Measurements from ENCODE around the gene PLXNA2. TPM values are rescaled to one million over a fixed set of nuclear protein-coding genes. Genes with fewer than 3 reads are reported as not detected.

Gene PLXNA2
- total RNA-seq, 1 donor from 2014 or later = 0.44 TPM

DNA sequence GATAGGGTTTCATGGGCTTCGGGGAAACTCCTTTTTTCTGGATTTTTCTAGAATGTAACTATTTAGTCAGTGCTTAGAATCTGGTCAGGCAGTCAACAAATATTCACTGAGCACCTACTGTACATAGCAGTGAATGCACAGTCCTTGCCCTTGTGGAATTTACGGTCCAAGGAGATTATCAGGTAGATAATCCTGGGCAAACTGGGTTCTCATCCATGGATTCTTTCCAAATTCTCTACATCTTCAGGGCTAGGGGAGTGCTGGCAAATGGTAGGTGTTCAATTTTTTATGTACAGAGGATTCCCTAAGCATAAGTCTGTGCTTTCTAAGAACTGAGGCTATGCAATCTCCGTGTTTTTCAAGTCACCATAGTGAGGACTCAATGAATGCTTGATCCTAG lies 192.5 kb downstream of the PLXNA2 start:
- intact Hi-C loops (cut with micrococcal nuclease) = no loop called here

DNA sequence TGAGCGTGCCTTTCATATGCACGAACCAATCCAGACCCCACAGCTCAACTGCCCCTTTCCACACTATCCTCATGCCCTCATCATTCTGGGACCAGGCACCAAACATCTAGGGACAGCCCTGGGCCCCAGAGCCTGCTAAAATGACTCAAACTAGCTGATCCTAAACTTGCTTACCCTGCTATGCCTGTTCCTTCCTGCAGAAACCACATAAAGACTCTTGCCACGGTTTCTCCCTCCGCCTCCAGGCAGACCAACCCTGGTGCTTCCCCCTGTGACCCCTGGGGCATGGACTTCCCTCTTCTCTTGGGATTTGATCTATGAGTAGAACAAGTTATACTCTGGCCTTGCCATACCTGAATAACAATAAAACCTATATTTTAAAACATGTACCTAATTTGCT lies 195.3 kb downstream of the PLXNA2 start:
- intact Hi-C loops (cut with micrococcal nuclease) = no loop called here

DNA sequence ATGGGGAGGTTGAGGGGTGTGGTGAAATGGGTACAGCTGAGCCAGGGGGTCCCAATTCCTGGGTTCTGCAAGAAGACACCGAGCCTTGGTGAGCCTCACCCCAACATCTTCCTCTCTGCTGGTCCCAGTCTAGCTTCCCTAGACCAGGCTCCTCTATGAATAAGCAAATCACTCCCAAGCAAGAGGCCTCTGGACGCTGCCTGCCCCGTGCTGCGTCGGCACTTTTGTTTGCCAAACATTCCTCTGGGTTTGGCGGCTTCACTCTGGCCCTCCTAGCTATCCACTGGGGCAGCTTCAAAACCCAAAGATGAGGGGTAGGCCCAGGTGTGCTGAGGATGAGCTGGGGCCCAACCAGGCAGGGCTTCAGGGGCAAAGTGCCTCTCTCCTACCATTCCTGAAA lies 196.2 kb downstream of the PLXNA2 start:
- intact Hi-C loops (cut with micrococcal nuclease) = no loop called here

DNA sequence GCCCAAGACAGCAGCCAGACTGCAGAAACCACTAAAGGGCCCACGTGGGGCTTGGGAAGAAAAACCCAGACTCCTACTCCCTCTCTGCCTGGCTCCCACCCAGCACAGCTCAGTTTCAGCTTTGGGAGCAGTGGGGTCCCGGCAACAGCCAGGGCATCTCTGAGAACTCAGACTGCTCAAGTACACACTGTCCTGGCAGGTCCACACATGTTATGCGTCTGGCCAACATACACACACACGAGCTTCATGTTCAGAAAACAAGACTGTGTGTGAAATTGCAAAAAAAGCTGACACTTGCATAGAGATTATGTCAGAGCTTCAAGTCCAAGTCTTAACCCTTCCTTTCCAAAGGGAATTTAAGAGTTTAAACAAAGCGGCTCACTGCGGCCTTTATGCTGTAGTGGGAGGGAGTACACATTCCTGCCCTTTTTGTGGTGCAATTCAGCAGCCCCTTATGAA lies 196.7 kb downstream of the PLXNA2 start:
- intact Hi-C loops (cut with micrococcal nuclease) = no loop called here

DNA sequence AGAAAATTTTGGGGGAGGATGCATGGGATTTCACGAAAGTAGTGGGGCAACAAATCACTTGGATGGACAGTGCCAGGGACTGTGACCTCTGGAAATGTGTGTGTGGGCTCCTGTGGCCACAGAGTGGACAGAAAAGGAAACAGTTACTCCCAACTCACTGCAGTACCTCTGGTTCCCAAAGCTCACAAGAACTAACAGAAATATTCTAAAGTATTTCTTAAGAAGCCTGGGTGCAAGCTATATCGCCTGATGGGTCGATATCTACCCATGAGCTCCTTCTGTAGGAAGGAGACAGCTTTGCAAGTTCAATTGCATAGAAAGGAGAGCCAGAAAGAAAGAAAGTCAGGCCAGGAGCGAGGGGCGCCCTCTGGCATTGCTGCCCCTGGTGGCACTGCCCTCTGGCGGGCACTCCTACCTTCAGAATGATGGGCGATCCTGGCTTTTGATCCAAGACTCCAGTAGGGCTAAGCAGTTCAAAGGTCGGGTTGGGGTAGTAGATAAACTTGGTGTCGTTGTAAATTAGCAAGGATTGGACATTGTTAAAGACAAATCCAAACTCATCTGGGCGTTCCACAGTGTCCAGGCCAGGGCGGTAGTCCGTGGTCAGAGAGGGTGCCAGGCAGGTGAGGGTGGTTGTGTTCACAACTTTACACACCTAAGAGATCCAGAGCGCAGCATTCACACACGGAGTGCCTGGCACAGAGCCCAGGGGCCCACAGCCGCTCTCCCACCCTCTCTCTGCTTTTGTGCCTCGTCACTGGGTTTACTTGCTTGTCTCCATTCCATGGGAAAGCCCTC lies 198.5 kb downstream of the PLXNA2 start:
- intact Hi-C loops (cut with micrococcal nuclease) = loop anchor here (2.0 kb wide), 1 partner anchor 47 kb away; no protein-coding TSS in a partner anchor

DNA sequence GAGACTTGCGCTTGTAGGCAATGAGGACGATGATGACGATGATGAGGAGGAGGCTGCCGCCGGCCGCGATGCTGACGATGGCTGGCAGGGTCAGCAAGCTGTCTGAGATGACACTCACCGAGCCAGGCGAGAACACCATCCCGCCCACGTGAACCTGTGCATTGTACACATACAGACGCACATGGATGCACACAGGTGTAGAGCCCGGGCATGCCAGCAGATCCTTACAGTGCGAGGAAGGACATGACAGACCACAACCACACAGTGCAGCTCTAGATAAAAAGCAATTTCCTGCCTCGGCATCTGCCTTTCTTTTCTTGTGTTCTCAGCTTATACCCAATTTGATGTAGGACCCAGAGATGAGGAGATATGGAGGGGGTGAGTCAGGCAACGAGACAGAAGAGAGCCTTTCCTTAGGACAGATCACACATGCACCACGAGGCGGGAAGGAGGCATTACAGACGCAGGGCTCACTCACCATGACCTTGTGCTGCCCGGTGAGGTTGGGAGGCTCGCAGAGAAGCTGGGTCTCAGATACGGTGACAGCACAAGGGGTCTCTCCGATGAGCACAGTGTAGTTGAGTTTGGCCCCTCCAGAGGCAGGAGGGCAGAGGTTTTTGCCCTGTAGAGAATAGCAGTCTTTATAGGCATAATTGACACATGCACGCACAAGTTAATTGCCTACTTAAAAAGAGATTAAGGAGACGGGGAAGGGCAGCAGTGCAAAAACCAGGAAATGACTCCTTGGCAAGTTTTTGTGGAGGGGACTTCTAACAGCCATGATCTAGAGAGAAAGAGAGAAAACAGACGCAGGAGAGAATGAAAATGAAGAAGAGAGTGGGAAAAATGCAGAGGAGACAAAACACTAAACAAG lies 199.4 kb downstream of the PLXNA2 start:
- intact Hi-C loops (cut with micrococcal nuclease) = loop anchor here (2.0 kb wide), 1 partner anchor 48 kb away; no protein-coding TSS in a partner anchor

DNA sequence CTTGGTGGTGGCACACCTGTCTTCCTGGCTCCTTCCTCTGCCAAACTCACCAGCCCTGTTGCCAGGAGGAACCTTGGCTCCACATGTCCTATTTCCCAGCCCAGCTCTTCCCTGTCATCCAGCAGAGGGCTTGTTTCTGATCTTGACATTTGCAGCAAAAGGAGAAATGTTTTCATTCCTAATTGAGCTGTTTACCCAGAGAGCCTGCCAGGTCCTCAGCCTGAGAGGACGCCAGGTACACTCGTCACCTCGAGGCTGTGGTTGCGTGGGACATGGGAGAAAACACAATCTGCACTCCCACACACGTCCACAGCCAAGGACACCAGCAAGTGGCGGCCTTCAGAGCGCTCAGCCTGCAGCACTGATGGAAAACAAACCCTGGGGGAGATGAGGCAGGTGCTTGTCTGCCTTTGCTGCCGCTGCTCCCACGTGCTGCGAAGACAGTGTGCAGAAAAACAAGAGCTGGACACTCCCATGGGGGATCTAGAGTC lies 200.4 kb downstream of the PLXNA2 start:
- intact Hi-C loops (cut with micrococcal nuclease) = loop anchor here (2.0 kb wide), 1 partner anchor 49 kb away; no protein-coding TSS in a partner anchor

DNA sequence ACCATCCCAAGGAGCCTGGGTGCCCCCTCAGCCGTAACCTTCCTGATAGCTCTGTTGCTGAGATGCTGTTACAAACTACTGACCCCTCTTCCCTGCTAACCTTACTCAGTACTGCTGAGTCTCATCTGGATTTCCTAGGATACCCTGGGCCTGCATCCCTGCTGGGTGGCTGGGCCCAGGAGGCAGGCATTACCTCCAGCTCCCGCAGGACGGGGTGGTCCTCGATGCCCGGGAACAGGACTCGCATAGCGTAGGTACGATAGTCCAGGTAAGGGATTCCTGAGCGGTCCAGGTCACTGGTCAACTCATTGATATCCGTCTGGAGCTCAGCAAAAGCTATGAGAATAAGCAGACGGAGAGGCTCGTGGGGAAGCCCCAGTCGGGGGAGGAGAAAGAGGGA lies 201.3 kb downstream of the PLXNA2 start:
- intact Hi-C loops (cut with micrococcal nuclease) = no loop called here

DNA sequence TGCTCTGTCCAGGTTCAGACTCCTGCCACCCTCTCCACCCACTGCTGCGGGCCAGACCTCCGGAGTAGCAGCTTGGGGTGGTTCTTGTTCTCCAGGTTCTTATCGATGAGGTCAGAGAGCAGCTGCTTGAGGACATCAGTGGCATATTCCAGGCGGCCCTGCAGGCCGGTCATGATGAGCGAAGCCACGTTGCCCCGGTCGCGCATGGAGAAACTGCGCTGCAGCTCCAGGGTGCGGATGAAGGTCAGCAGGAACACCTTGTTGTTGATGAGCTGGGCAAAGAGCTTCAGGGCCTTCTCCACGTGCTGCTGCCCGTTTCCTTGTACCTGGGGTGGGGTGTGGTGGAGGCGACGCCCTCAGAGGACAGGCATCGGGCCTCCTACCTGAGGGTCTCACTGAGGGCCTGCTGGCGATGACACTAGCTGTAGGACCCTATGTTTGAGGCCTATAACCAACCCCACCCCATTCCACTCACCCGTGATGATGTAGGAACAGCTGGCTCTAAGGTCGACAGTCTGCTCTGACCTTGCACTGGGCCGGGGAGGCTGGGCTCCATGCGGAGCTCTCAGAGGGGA lies 202.1 kb downstream of the PLXNA2 start:
- intact Hi-C loops (cut with micrococcal nuclease) = no loop called here

DNA sequence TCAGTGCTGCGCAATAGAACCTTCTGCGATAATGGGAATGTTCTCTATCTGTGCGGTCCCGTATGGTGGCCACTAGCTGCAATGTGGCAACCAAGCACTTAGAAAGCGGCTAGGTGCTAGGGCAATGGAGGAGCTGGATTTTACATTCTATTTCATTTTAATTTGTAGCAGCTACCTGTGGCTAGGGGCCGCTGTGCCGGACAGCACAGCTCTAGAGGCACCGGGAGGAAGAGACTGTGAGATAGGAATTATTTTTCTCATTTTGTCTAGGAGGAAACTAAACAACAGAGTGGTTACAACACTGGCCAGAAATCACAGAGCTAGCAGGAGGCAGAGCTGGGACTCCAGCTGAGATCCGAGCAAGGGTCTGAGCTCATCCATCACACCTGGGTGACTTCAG lies 202.7 kb downstream of the PLXNA2 start:
- intact Hi-C loops (cut with micrococcal nuclease) = no loop called here

DNA sequence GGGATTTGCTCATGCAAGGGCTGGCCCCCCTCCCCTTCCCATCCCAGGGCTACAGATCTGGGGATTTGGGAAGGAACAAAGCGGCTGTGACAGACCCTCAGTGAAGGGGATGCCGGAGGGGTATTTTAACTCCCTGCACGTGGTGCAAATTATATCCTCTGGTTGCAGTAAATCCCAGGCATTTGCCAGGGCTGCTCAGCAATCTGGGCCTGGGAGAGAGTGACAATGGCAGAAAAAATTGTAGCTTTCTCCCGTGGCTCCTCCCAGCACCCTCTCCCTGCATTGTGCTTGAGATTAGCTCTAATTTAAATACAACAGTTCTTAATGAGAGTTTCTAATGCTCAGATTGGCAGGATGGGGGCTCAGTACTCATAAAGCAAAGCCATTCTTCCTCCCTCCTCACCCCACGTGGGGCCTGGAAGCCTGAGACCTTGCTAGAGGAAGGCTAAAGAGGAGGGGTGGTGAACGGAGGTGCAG lies 203.3 kb downstream of the PLXNA2 start:
- intact Hi-C loops (cut with micrococcal nuclease) = no loop called here

DNA sequence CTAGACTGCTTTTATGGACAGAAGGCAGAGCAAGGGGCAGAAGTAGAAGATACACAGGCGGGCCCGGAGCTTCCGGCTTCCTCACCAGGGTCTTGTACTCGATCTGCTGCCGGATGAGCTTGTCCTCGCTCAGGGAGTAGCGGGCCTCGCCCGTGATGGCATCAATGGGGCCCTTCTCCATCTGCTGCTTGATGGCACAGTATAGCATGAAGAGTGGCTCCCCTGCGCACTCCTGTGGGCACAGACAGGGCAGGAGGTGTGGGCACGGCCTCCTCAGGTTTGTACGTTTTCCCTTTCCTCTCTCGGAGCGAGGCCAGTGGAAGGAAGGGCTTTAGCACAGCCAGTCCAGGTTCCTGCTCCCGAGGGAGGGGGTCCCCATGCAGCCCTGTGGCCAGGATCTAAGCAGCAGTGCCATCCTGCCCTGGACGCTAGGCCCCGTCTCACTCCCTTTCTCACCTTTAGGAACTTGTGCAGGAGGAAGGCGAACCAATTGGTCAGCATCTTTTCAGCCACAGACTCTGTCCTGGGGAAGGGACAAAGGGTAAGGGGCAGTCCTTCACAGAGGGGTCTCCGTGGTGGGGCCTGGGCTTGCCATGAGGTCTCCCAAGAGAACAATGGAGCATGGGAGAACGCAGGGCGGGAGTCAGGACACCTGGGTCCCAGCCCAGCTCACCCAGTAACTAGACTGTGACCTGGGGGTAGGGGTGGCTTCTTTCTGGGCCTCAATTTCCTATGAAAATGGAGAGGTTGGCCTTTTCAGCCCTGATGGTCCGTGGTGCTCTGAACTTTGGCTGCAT lies 204.4 kb downstream of the PLXNA2 start:
- intact Hi-C loops (cut with micrococcal nuclease) = no loop called here

DNA sequence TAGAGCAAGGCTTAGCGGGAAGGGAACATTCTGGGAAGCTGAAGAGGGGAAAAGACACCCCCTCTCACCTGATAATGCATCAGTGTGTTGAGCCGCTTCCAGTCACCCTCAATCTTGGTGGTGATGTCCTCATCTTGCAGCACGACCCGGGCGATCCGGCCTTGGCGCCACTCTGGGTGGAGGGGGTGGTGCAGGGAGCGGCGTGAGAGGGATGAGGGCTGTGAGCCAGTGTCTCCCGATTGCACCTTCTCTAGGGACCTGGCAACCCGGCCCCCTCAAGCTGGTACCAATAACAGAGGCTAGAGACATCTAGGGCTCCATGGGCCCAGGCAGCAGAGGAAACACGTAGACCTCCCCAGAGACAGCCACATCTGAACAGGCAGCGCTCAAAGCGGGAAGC lies 205.9 kb downstream of the PLXNA2 start:
- intact Hi-C loops (cut with micrococcal nuclease) = no loop called here

DNA sequence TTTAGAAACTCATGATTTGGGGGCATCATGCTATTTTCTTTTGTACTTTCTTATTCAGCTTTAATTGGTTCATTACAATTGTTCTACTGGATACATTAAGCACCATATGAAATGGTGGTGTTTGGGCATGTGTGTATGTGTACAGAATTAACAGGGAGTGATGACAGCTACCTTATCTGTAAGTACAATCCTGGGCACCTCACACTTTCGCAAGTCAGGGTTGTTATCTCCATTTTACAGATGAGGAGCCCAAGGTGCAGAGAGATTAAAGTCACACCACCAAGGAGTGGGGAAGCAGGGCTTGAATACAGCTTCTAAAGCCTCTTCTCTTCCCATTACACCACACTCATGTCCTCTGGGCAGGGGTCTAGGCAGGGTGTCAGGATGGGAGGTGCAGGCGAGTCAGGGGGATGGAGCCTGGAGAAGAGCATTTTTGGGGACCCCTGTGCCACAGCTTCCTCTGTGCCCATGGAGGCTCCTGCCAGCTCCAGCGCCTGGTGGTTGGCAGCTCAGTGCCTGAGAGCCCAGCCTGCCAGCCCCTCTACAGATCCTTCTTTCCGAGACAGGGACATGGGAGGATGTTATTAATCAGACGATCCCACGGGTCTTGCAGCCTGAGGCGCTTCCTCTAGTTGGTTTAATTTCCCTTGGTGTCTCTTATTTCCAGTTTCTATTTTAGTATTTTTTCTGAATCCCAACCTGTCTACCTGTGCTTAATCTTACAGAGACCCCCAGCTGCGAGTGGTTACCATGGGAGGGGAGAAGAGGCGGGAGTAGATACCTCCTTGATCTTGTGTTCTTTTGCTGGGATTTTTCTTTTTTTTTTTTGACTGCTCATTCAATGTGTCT lies 207.0 kb downstream of the PLXNA2 start:
- intact Hi-C loops (cut with micrococcal nuclease) = no loop called here

DNA sequence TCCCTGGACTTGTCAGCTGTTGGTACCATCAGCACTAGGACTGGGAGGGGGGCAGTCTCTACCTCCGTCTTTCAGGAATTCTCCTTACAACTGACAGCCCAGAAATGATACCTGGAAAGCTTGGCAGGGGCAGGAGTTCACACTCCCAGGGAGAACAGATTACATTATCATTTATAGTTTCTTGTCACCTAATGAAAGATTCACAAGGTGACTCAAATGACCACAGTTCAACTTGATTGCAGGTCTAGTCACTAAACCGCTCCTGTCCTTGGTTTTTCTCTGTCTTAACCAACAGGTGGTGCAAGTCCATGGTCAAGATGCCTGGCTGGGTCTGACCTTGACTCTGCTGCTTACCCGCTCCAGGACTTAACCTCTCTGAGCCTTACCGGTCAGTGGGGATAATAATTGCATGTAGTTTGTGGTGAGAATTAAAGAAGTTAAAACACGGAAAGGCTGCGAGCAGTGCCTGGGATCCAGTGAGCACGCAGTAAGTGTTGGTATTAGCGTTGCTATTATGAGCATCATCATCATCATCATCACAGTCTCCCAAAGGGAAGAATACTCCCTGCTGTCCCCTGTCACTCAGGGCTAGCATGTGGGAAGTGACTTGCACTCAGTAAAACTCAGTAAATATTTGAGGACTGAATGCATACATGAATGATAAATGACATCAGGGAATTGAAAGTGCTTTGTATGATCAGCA lies 207.9 kb downstream of the PLXNA2 start:
- intact Hi-C loops (cut with micrococcal nuclease) = no loop called here

DNA sequence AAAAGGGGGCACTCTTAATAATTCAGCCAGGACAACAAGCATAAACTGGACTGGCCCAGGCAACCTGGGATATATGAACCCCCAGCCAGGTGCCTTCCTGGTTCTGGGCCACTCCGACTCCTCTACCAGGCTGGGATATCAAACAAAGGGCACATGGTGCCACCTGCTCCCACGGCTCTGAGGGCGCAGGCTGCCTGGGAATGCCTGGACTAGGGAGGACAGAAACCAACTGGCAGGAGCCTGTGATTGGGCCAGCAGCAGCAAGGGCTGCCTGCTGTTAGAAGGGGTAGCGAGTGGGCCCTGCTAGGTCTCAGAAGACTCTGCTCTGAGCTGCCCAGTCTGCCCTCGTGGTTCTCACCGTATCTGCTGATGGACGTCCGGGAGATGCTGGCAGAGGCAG lies 210.0 kb downstream of the PLXNA2 start:
- intact Hi-C loops (cut with micrococcal nuclease) = no loop called here

DNA sequence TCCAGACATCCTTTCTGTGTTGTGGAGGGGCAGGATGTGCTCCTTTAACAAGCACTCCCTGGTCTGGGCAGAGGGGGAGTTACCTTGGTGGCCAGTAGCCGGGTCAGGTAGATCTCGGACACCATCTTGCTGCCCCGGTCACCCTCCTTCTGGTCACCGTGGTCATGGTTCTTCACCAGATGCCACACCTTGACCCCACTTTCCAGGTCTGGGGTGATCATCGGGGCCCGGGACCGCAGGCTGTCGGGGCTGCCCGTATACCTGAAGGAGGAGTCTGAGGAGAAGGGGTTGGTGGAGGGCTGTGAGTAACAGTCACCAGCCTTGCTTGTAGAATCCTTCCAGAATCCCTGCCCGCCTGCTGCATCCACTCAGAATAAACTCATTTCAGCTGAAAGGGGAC lies 210.9 kb downstream of the PLXNA2 start:
- intact Hi-C loops (cut with micrococcal nuclease) = no loop called here

DNA sequence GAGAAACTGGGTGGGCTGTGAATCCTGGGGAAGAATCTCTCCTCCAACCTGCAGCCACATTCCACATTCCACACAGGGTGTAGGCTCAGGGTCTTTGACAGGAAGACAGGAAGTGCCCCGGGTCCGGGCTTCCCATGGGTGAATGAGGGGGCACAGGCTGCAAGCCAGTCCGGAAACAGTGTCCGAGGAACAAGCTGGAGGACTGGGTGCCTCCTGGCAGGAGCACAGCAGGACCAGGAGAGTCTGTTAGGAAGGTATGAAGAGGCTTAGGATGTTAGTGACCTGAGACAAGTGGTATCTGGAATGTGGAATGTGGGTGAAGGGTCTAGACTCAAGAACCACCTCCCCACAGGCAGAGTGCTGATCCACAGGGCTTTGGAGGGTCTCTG lies 212.3 kb downstream of the PLXNA2 start:
- intact Hi-C loops (cut with micrococcal nuclease) = no loop called here

DNA sequence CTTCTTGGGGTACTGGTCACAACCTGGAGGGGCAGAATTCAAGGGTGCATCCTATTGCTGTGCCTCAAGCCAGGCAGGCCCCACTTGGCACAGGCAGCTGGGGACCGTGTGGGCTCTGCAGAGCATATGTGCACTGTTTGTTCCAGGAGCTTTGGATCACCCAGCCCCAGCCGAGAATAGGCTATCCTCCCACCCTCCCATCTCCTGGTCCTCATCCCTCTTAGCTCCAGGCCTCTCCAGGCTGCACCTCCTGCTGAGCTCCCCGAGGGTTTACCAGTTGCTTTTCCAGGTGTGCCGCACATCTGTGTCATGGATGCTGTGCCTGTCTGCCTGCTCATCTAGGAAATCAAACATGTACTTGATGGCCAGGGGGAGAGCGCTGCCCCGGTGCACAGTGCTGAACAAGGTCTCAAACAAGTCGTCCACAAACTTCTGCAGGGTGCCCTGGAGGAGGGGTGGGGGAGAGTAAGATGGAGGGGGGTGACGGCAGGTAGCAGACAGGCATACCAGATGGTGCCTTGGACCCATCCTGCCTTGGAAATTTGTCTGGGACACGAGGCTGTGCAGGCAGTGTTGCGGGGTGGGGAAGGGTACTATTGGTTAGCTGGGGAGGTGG lies 212.8 kb downstream of the PLXNA2 start:
- intact Hi-C loops (cut with micrococcal nuclease) = no loop called here

Data from T-helper 1 cell treated with Interleukin-12 subunit alpha and Interleukin-12 subunit beta and Interleukin-4 antibody, amounts not matched to agents 30 ng/mL and 1 ng/mL, for 36 hours (primary cell).